Dendritic cell treated with granulocyte-macrophage colony-stimulating factor and Interleukin-4, amounts not matched to agents 40 ng/mL and 50 ng/mL, for 4 days (primary cell): ENCODE measurements around the gene COL21A1.

Experiments
- H3K27ac Mint-ChIP-seq: one replicate; pipeline ENCODE4 v1.8.0; 2022; ENCODE audit warnings: mild to moderate bottlenecking, mixed read lengths
- H3K27me3 Mint-ChIP-seq: one replicate; pipeline ENCODE4 v1.8.0; 2022; ENCODE audit warnings: mild to moderate bottlenecking, mixed read lengths
- H3K36me3 Mint-ChIP-seq: one replicate; pipeline ENCODE4 v1.8.0; 2022; ENCODE audit warnings: low read depth, mixed read lengths
- H3K4me1 Mint-ChIP-seq: one replicate; pipeline ENCODE4 v1.8.0; 2022; ENCODE audit warnings: low read depth, mixed read lengths
- H3K4me3 Mint-ChIP-seq: one replicate; pipeline ENCODE4 v1.8.0; 2022; ENCODE audit warnings: mild to moderate bottlenecking, moderate library complexity, mixed read lengths
- H3K9me3 Mint-ChIP-seq: one replicate; pipeline ENCODE4 v1.8.0; 2022; ENCODE audit warnings: mixed read lengths
- intact Hi-C: fragments of 100-400 bp; cut with micrococcal nuclease; formaldehyde crosslinking; loops from one replicate; pipeline ENCODE4 v1.15.0; 2022

The COL21A1 gene

GRCh38 chr6:56238352-56238751 lies 9.0 kb downstream of the COL21A1 start:
- Mint-ChIP-seq H3K27ac (no peak overlapping the region), H3K4me1 (no peaks in the 10 kb centered on the region), H3K9me3 (no peaks in the 10 kb centered on the region), H3K36me3 (no peaks in the 10 kb centered on the region), H3K4me3 (no peak overlapping the region), H3K27me3 (no peaks in the 10 kb centered on the region)
- intact Hi-C loops = no loop called here

- intact Hi-C loops = no loop called here
- Mint-ChIP-seq H3K27me3 (peaks cover 1% of the 10 kb centered on the region), H3K9me3 (no peaks in the 10 kb centered on the region), H3K4me3 (no peak overlapping the region), H3K36me3 (no peaks in the 10 kb centered on the region), H3K27ac (no peak overlapping the region), H3K4me1 (no peaks in the 10 kb centered on the region)
Measured at GRCh38 chr6:56235245-56235644, 12.1 kb downstream of the COL21A1 start.

GRCh38 chr6:56232436-56232835 lies 14.9 kb downstream of the COL21A1 start:
- no peak overlapping the region for H3K27ac Mint-ChIP-seq
- H3K36me3 Mint-ChIP-seq = no peaks in the 10 kb centered on the region
- no peaks in the 10 kb centered on the region for H3K4me1 Mint-ChIP-seq
- H3K4me3 Mint-ChIP-seq = no peak overlapping the region
- H3K27me3 Mint-ChIP-seq = peaks cover 3% of the 10 kb centered on the region
- no peaks in the 10 kb centered on the region for H3K9me3 Mint-ChIP-seq
- intact Hi-C loops = no loop called here

GRCh38 chr6:56231827-56232226 lies 15.6 kb downstream of the COL21A1 start:
- Mint-ChIP-seq H3K36me3 (no peaks in the 10 kb centered on the region), H3K27me3 (peaks cover 3% of the 10 kb centered on the region), H3K4me3 (no peak overlapping the region), H3K9me3 (no peaks in the 10 kb centered on the region), H3K4me1 (no peaks in the 10 kb centered on the region), H3K27ac (no peak overlapping the region)
- intact Hi-C loops = no loop called here

- intact Hi-C loops = no loop called here
- H3K4me3 Mint-ChIP-seq = no peak overlapping the region
- H3K27ac Mint-ChIP-seq = no peak overlapping the region
- H3K4me1 Mint-ChIP-seq = no peaks in the 10 kb centered on the region
- H3K9me3 Mint-ChIP-seq = no peaks in the 10 kb centered on the region
- peaks cover 3% of the 10 kb centered on the region for H3K27me3 Mint-ChIP-seq
- H3K36me3 Mint-ChIP-seq = no peaks in the 10 kb centered on the region
Measured at GRCh38 chr6:56230976-56231566, 16.3 kb downstream of the COL21A1 start.

- Mint-ChIP-seq H3K27ac (no peak overlapping the region), H3K4me3 (no peak overlapping the region), H3K27me3 (peaks cover 8% of the 10 kb centered on the region), H3K9me3 (no peaks in the 10 kb centered on the region), H3K4me1 (no peaks in the 10 kb centered on the region), H3K36me3 (no peaks in the 10 kb centered on the region)
- intact Hi-C loops = no loop called here
Measured at GRCh38 chr6:56227071-56227879, 20.1 kb downstream of the COL21A1 start.

- Mint-ChIP-seq H3K27ac (no peak overlapping the region), H3K4me1 (no peaks in the 10 kb centered on the region), H3K9me3 (no peaks in the 10 kb centered on the region), H3K36me3 (no peaks in the 10 kb centered on the region), H3K27me3 (peaks cover 5% of the 10 kb centered on the region), H3K4me3 (no peak overlapping the region)
- intact Hi-C loops = no loop called here
Measured at GRCh38 chr6:56223995-56224394, 23.4 kb downstream of the COL21A1 start.

- Mint-ChIP-seq H3K4me1 (no peaks in the 10 kb centered on the region), H3K27me3 (peaks cover 5% of the 10 kb centered on the region), H3K4me3 (no peak overlapping the region), H3K27ac (no peak overlapping the region), H3K36me3 (no peaks in the 10 kb centered on the region), H3K9me3 (no peaks in the 10 kb centered on the region)
- intact Hi-C loops = no loop called here
Measured at GRCh38 chr6:56222499-56222898, 24.9 kb downstream of the COL21A1 start.

GRCh38 chr6:56220078-56220477 lies 27.3 kb downstream of the COL21A1 start:
- intact Hi-C loops = no loop called here
- Mint-ChIP-seq H3K36me3 (no peaks in the 10 kb centered on the region), H3K4me1 (no peaks in the 10 kb centered on the region), H3K27me3 (peaks cover 4% of the 10 kb centered on the region), H3K4me3 (no peak overlapping the region), H3K9me3 (no peaks in the 10 kb centered on the region), H3K27ac (no peak overlapping the region)

GRCh38 chr6:56214703-56215101 lies 32.7 kb downstream of the COL21A1 start:
- Mint-ChIP-seq H3K4me3 (no peak overlapping the region), H3K27ac (no peak overlapping the region), H3K27me3 (no peaks in the 10 kb centered on the region), H3K36me3 (no peaks in the 10 kb centered on the region), H3K9me3 (no peaks in the 10 kb centered on the region), H3K4me1 (no peaks in the 10 kb centered on the region)
- intact Hi-C loops = no loop called here

GRCh38 chr6:56214041-56214702 lies 33.2 kb downstream of the COL21A1 start:
- no peak overlapping the region for H3K4me3 Mint-ChIP-seq
- intact Hi-C loops = no loop called here

GRCh38 chr6:56211724-56212123 lies 35.7 kb downstream of the COL21A1 start:
- intact Hi-C loops = no loop called here
- Mint-ChIP-seq H3K4me3 (no peak overlapping the region), H3K27me3 (no peaks in the 10 kb centered on the region), H3K9me3 (no peaks in the 10 kb centered on the region), H3K27ac (no peak overlapping the region), H3K36me3 (no peaks in the 10 kb centered on the region), H3K4me1 (no peaks in the 10 kb centered on the region)

More at GRCh38 chr6:56214041-56214702, 33.2 kb downstream of the COL21A1 start:
- no peaks in the 10 kb centered on the region for H3K4me1 Mint-ChIP-seq
- no peaks in the 10 kb centered on the region for H3K9me3 Mint-ChIP-seq
- no peaks in the 10 kb centered on the region for H3K27me3 Mint-ChIP-seq
- H3K36me3 Mint-ChIP-seq = no peaks in the 10 kb centered on the region
- no peak overlapping the region for H3K27ac Mint-ChIP-seq

GRCh38 chr6:56204134-56204533 lies 43.2 kb downstream of the COL21A1 start:
- Mint-ChIP-seq H3K4me1 (no peaks in the 10 kb centered on the region), H3K27ac (no peak overlapping the region), H3K4me3 (no peak overlapping the region), H3K9me3 (peaks cover 11% of the 10 kb centered on the region), H3K27me3 (no peaks in the 10 kb centered on the region), H3K36me3 (no peaks in the 10 kb centered on the region)
- intact Hi-C loops = no loop called here

GRCh38 chr6:56199956-56200355 lies 47.4 kb downstream of the COL21A1 start:
- Mint-ChIP-seq H3K9me3 (peaks cover 5% of the 10 kb centered on the region), H3K27ac (no peak overlapping the region), H3K4me3 (no peak overlapping the region), H3K36me3 (no peaks in the 10 kb centered on the region), H3K27me3 (peaks cover 2% of the 10 kb centered on the region), H3K4me1 (no peaks in the 10 kb centered on the region)
- intact Hi-C loops = no loop called here
